NCI-H2196 (cell line): ENCODE results near the gene ERP44.
A peak's percentile ranks its signal among the peaks of the same experiment; 100 is the strongest.
"Not testable (repeated sequence)": the region's sequence is repeated elsewhere in the genome, so short reads cannot be mapped to it uniquely, and the experiment has no call there.

Experiments
- DNase-seq: peaks from one replicate; lab custom pipeline; 2025; ENCODE audit not compliant: unreplicated experiment; lab: John Stamatoyannopoulos, UW

Gene ERP44

DNA sequence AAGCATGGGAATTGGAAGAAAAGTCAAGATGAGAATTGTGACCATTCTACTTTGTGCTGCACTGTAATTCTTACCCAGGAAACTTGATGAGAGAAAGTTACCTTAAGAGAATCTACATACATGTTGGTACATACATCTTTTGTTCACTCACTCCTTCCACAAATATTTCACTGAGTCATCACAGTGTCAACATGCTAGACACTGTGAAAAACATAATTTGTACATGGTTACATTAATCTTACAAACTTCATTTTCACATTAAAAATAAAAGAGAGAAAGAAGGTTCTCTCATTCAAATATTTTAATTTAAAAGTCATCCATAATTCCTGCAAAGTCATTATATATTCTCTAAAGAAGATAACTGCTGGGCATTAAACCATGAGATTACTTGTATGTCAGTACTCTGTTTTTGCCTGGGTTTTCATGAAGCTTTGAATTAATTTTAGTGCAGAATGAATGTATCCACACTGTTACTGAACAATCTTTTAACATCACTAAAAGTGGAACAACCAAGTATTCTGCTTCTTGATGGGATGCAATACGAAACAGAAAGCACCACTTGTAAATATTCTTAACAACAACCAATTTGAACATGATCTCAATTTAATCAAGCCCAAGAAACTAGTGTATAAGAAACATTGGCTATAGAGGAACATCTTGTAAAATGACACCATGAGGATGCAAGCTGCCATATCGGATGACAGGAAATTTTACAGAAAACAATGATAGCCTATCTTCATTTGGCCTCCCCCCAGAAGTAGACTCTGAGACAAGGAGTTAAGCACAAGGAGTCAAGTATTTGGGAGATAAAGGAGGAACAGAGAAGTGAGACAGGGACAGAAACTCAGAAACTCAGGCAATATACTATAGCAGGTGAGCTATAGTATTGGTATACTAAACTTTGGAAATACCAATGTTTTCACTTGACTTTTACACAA, 28.4 kb downstream of the ERP44 start:
- no peak for DNase-seq

DNA sequence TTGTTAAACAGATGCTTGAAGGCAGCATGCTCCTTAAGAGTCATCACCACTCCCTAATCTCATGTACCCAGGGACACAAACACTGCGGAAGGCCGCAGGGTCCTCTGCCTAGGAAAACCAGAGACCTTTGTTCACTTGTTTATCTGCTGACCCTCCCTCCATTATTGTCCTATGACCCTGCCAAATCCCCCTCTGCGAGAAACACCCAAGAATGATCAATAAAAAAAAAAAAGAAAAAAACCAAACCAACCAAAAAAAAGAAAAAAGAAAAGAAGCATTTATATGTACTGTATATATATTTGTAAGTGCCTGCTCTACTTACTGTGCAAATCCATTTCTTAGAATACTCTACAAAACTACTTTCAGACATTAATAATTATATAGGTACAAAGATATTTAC, 29.7 kb downstream of the ERP44 start:
- not testable (repeated sequence) for DNase-seq

DNA sequence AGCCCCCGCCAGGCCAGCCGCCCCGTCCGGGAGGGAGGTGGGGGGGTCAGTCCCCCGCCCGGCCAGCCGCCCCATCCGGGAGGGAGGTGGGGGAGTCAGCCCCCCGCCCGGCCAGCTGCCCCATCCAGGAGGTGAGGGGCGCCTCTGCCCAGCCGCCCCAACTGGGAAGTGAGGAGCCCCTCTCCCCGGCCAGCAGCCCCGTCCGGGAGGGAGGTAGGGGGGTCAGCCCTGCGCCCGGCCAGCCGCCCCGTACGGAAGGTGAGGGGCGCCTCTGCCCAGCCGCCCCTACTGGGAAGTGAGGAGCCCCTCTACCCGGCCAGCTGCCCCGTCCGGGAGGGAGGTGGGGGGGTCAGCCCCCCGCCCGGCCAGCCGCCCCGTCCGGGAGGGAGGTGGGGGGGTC, 30.8 kb downstream of the ERP44 start:
- DNase-seq, result not testable (repeated sequence)

DNA sequence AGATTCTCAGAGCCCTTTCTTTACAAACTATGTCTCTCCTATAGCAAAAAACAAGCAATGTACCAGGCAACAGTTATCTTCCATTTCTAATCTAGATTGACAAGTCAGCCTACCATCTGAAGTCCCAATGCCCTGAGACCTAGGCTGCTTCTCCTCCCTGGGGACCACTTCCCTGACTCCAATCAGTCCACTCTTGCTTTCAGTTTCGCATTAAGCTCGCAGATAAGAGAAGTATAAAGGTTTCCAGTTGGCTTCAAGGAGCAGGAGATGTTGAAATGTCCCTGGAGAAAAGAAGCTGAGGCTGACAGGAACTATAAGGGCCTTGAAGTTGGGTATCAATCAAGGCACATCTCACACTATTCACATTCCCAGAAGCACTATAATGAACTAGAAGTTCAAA, 32.3 kb downstream of the ERP44 start:
- no peak for DNase-seq

DNA sequence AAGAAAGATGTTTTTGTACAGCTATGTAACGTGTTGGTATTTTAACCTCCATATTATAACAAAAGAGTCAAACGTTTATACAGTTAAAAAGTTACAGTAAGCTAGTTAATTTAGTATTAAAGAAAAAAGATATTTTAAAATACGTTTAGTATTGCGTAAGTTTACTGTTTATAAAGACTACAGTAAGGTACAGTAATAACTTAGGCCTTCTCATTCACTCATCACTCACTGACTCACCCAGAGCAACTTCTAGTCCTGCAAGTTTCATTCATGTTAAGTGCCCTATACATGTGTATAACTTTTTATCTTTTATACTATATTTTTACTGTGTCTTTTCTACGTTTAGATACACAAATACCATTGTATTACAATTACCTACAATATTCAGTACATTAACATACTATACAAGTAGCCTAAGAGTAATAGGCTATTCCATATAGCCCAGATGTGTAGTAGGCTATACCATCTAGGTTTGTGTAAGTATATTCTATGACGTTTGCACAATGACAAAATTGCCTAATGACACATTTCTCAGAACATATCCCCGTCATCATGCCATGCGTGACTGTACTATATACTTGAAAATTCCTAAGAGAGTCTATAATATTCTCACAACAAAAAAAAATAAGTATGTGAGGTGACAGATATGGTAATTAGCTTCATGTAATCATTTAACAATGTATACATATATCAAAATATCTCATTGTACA, 33.8 kb downstream of the ERP44 start:
- DNase-seq, result no peak

DNA sequence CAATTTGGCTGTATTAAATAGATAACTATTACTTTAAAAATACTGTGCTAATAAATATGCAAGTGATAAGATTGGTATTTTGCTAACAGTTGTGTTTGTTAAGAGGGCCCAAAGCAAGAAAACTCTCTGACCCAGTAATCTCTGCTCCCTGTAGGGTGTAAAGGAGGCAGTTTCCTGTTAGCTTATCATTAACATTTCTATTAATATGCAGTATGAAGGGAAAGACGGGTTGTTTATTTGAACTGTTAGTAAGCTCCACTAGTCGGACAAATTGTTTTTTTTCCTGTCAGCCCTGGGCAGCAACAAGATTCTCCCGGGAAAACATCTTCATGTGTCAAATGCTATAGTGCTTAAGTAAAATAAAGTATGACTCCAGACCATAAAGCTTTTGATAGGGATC, 35.6 kb downstream of the ERP44 start:
- no peak for DNase-seq

DNA sequence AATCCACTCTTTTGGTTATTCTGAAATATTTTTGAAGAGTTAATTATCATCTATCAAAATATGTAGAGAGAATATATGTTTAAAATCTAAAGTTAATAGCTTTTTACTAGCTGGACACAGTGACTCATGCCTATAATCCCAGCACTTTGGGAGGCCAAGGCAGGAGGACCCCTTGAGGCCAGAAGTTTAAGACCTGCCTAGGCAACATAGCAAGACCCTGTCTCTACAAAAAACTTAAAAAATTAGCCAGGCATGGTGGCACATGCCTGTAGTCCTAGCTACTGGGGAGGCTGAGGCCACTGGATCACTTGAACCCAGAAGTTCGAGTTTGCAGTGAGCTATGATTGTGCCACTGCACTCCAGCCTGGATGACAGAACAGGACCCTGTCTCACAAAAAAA, 36.1 kb downstream of the ERP44 start:
- not testable (repeated sequence) for DNase-seq

DNA sequence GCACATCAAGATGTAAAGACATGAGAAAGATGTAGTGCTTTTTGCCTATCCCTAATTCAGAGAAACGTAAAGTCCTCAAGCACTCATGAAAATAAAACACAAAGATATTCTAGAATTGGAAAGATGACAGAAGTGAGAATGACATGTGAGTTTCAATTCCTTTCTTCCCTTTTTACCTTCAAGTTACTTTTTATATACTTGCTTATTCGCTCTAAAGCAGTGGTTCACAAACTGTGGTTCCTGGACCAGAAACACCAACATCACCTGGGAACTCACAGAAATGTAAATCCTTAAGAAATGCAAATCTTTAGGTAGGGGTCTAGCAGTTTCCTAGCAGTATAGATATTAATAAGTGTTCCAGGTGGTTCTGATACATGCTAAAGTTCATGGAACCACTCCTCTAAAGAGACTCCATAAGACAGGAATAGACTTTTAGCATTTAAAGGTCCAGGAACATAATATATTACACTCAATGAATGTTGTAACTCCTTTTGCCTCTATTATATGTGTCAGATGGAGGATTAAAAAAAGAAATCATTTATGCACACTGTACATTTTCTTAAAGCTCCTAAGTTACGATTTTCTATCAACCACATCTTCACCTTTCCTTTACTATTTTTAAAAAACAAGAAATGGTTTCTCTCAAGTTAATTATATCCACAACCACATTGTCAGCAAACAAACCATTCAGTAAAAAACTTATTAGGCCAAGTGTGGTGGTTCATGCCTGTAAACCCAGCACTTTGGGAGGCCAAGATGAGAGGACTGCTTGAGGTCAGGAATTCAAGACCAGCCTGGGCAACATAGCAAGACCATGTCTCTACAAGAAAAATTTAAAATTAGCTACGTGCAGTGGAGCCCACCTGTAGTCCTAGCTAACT, 39.9 kb downstream of the ERP44 start:
- DNase-seq, result no peak

DNA sequence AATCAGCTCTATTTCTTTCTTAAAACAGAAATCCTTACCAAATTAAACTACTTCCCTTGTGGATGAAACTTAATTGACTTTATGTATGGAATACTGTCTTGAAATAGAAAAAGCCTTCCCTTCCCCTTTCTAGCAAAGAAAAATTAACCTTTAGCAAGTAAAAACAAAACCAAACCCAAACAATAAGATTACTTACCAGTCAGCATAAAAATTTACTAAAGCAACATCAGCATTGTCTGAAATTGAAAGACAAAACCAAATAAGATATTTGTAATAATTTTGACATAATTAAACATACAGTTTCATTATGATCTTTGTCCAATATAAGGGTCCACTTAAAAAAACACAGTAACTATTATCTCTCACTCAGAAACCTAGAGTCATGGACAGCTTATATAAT, 41.2 kb downstream of the ERP44 start:
- no peak for DNase-seq

DNA sequence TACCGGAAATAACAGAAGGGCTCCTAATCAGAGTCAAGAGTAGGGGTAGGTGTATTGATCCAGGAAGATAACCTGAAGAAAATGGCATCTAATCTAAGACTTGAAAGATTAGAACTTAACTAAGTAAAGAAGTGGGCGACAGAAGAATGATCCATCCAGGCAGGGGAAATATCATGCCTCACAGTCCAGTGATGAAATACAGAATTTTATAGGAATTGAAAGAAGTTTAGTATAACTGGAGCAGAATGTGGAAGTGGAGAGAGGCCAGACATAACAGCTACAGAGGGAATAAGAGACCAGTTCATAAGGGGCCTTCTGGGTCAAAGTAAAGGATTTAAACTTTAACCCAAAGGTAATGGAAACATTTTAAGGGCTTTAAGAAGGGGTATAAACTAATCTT, 42.2 kb downstream of the ERP44 start:
- DNase-seq, result no peak

DNA sequence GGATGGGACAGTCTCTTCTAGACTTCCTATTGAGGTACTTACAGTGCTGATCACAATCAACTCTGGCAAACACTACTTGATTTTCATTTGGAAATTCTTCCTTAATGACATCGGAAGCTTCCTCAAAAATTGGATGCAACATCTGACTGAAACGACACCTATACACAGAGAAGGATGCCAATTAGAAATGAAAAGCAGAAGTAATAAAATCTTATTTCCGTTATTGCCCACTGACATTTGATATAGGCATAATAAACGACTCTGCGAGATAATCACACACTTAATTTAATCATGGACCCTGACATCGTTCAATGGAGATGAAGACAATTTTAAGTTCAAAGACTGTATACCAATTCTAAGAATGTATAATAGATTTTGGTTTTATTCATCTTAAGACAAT, 46.4 kb downstream of the ERP44 start:
- DNase-seq, result no peak

DNA sequence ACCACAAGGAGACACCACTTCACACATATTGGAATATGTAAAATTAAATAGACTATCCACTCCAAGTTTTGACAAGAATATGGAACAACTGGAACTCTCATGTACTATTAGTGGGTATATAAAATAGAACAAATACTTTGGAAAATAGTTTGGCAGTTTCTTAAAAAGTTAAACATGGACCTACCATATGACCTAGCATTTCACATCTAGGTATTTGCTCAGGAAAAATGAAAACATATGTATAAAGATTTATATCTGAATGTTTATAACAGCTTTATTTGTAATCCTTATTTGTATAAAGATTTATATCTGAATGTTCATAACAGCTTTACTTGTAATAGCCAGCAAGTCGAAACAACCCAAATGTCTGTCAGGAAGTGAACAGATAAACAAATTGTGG, 49.2 kb downstream of the ERP44 start:
- DNase-seq, result no peak

DNA sequence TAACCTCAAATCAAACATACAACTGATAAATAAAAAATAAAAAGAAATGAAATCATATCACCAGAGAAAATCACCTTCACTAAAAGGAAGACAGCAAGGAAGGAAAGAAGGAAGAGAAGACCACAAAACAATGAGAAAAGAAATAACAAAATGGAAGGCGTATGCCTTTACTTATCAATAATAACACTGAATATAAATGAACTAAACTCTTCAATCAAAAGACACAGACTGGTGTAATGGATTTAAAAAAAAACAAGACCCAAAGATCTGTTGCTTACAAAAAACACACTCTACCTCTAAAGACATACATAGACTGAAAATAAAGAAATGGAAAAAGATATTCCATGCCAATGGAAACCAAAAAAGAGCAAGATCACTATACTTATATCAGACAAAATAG, 60.3 kb downstream of the ERP44 start:
- DNase-seq, result no peak

DNA sequence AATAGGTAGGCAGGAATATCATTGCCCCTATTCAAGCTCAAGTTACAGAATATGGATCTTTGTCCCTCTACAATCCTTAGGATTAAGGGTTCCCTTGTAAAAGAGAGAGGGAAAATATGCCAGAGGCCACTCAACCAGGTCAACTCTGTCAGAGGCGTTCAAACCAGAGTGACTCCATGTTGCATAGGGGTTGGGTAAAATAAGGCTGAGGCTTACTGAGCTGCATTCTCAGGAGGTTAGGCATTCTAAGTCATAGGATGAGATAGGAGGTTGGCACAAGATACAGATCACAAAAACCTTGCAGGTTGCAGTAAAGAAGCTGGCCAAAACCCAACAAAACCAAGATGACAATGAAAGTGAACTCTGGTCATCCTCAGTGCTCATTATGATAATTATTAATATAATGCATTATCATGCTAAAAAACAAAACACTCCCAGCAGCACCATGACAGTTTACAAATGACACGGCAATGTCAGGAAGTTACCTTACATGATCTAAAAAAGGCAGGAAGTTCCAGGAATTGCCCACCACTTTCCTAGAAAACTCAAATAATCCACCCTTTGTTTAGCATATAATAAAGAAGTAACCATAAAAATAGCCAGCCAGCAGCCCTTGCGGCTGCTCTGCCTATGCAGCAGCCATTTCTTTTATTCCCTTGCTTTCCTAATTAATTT, 64.8 kb downstream of the ERP44 start:
- no peak for DNase-seq

DNA sequence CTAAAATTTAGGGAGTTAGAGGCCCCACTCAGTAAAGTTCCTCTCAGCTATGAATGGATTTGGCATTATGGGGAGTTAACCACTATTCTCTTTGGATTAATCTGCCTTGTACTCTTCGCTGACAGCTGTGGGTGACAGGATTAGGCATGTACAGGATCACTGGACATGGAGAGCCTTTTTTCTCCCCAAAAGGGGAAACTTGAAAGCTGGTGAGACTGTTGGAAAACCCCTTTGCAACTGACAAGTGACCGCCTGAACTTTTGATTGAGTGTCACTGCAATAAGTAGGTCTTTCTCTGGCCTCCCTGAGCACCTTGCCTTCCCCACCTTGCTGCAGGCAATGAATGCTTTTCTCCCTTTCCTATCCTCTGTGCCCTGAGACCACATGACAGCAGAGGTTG, 68.3 kb downstream of the ERP44 start:
- DNase-seq, result no peak

DNA sequence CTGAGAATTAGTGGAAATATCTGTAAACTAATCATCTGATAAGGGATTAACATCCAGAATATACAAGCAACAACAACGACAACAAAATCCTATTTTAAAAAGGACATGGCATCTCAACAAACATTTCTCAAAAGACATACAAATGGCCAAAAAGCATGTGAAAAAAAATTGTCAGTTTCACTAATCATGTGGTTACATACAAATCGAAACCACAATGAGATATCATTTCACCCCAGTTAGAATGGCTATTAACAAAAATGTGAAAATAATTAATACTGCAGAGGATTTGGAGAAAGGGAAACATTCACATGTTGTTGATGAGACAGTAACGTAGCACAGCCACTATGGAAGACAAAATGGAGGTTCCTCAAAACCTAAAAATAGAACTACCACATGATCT, 69.5 kb downstream of the ERP44 start:
- DNase-seq, result no peak

DNA sequence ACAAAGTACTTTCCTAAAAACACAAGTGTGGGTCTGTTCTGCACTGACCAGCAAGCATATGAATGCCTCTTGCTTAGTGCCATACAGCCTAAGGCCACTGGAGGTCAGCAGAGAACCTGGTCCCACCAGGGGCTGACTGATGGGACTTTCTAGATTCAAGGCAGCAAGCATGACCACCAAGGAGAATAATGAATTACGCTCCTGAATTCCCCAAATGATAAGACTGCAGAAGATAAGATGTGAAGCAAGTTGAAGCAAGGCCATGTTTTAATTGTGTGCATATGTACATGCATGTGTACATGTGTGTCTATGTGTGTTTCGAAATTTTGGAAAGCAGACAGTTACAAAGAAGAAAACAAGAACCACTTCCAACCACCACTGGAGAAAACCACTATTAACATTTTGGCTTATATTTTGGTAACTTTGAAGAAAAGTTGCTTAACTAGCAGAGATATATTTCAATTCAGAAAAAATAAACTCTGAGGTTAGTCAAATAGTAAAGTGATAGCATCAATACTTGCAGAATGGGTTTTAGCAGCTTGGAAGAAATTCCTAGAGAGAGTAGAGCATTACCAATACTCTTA, 70.5 kb downstream of the ERP44 start:
- DNase-seq, result peak; percentile 62

DNA sequence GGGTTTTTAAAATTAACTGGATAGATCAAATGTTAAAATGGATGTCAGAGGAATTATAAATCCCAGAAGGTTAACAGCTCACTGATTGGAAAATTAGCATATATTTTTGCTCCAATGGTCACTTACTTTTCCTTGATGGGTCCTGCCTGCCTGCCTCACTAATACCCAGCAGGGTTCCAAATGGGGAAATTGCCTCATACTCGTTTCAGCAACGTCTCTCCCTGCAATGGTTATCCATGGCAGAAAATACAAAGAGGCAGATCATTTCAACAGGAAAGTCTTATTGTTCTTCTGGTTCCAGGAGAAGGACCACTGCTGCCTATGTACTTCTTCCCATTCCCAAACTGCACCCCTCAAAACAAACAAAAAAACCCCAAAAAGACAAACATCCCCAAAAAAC, 71.3 kb downstream of the ERP44 start:
- DNase-seq, result no peak

DNA sequence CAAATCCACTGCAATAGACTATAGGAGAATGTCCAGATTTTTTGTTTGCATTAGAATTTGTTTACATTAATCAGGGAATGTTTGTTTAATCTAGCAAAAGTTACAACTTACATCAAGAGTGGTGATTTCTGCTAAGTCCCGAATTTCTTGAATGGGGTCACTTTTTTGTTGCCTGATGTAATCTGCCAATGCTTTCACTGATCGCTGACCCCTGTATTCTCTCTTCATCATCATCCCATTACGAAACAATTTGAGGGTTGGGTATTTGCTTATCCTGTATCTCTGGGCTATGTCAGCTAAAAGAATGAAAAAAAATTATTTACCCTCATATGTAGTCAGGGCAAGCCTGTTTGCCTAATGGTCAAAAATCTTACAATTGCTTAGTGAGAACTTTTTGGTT, 76.9 kb downstream of the ERP44 start:
- DNase-seq, result no peak

DNA sequence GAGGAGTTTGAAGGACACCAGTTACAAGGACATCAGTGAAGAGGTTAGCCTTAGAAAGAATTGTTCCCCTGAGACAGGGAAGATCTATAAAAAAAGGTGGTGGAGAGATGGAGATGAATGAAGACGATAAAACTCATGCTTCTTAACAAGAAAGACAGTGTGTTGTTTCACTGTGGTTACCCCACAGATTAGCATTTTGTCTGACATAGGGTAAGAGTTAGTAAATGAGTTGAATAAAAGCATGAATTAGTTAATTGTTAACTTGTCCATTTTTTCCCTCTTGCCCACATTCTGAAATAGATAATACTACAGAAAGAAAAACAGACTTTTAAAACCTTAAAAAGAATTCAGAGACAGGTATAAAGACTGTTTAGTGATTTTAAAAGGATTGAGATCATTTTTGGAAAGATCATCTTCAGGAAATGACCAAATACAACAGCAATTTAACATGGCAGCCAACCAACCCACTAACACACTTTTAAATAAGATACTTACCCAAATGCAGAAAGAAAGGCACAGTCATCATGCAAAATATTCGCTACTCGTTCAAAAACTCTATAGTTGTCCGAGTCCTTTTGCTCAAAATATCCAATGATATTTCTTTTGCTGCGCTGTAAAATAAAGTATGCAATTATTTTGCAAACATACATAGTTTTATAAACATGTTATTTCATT, 78.5 kb downstream of the ERP44 start:
- DNase-seq, result no peak
